HepG2 (cell line): ENCODE results near the gene STX5. TPM values are rescaled to one million over a fixed set of nuclear protein-coding genes. Genes with fewer than 3 reads are reported as not detected.
A peak's percentile ranks its signal among the peaks of the same experiment; 100 is the strongest.

Source experiments
- ARID3A ChIP-seq: IDR thresholded peaks from 2 replicates; pipeline ENCODE4 v1.6.1; 2012; ENCODE audit warnings: low read depth, low read length, improper control_type of control experiment
- CENPX ChIP-seq: sonication (generic); formaldehyde crosslinking; IDR thresholded peaks from 2 replicates; pipeline ENCODE4 v1.9.0; 2021; ENCODE audit warnings: mild to moderate bottlenecking, missing genetic modification reagents, moderate library complexity
- E2F1 ChIP-seq: sonication (generic); formaldehyde crosslinking; IDR thresholded peaks from 2 replicates; pipeline ENCODE4 v1.5.0; 2020; ENCODE audit warnings: missing genetic modification reagents
- ERF ChIP-seq: IDR thresholded peaks from 2 replicates; pipeline ENCODE4 v1.6.1; 2018; ENCODE audit warnings: missing biosample characterization, missing genetic modification reagents
- ETS1 ChIP-seq: sonication (generic); formaldehyde crosslinking; IDR thresholded peaks from 2 replicates; pipeline ENCODE4 v1.4.0; 2020; ENCODE audit warnings: missing genetic modification reagents
- HHEX ChIP-seq: IDR thresholded peaks from 2 replicates; pipeline ENCODE4 v1.6.1; 2016; ENCODE audit warnings: control low read depth
- HOXA7 ChIP-seq: sonication (generic); formaldehyde crosslinking; IDR thresholded peaks from 2 replicates; pipeline ENCODE4 v1.8.1; 2022; ENCODE audit warnings: mild to moderate bottlenecking, missing genetic modification reagents, moderate library complexity
- HOXA9 ChIP-seq: sonication (generic); formaldehyde crosslinking; IDR thresholded peaks from 2 replicates; pipeline ENCODE4 v1.8.1; 2022; ENCODE audit warnings: missing genetic modification reagents, mild to moderate bottlenecking, moderate library complexity, borderline replicate concordance
- MED13 ChIP-seq: sonication (generic); formaldehyde crosslinking; IDR thresholded peaks from 2 replicates; pipeline ENCODE4 v1.5.0; 2020; ENCODE audit warnings: missing genetic modification reagents
- RORA ChIP-seq: sonication (generic); formaldehyde crosslinking; IDR thresholded peaks from 2 replicates; pipeline ENCODE4 v1.5.0; 2020; ENCODE audit warnings: mild to moderate bottlenecking, missing genetic modification reagents, moderate library complexity
- ZNF101 ChIP-seq: sonication (generic); formaldehyde crosslinking; IDR thresholded peaks from 2 replicates; pipeline ENCODE4 v1.4.0; 2020; ENCODE audit warnings: mild to moderate bottlenecking, low read depth, missing genetic modification reagents, borderline replicate concordance
- ZNF280D ChIP-seq: sonication (generic); formaldehyde crosslinking; IDR thresholded peaks from 2 replicates; pipeline ENCODE4 v1.5.1; 2020; ENCODE audit warnings: mild to moderate bottlenecking, missing genetic modification reagents
- ZNF430 ChIP-seq: sonication (generic); formaldehyde crosslinking; IDR thresholded peaks from 2 replicates; pipeline ENCODE4 v1.9.0; 2021; ENCODE audit warnings: mild to moderate bottlenecking, missing genetic modification reagents
- ZNF737 ChIP-seq: sonication (generic); formaldehyde crosslinking; IDR thresholded peaks from 2 replicates; pipeline ENCODE4 v1.5.0; 2020; ENCODE audit warnings: missing genetic modification reagents, mild to moderate bottlenecking, borderline replicate concordance
- ZNF841 ChIP-seq: sonication (generic); formaldehyde crosslinking; IDR thresholded peaks from 2 replicates; pipeline ENCODE4 v1.8.1; 2023; ENCODE audit warnings: missing genetic modification reagents, borderline replicate concordance
- polyA plus RNA-seq, 8 experiments: library from polyadenylated mRNA; depleted of rRNA in 3 of 8; stranded (reverse) in 7 of 8; unstranded in 1 of 8; fragments of >200 nt; fragmentation: Illumina TruSeq in 4 of 8; extraction: Trizol in 4 of 8; gene quantifications; 2 replicates each; pipeline versions ENCODE4 v1.2.1 to v1.2.3, GENCODE V29; 2011 to 2016; ENCODE audit warnings: low read depth in 4 of 8, missing spikeins in 1 of 8, mixed read lengths in 1 of 8; ENCODE audit not compliant: insufficient read depth in 1 of 8
- total RNA-seq, 5 experiments: library from RNA; depleted of rRNA; stranded (reverse); fragments of >200 nt; fragmentation: Illumina TruSeq; extraction: Trizol; gene quantifications; 2 replicates each; pipeline ENCODE4 v1.2.3, GENCODE V29; 2016; ENCODE audit warnings: low read depth in 1 of 5
- TF ChIP-seq, protein P1 (sequence below): IDR thresholded peaks from 2 replicates; pipeline ENCODE4 v1.6.1; 2018; ENCODE audit warnings: missing genetic modification reagents, mild to moderate bottlenecking, missing compliant biosample characterization
- TF ChIP-seq, protein P2 (sequence below): sonication (generic); formaldehyde crosslinking; conservative IDR thresholded peaks from 2 replicates; pipeline ENCODE4 v1.8.0; 2022; ENCODE audit warnings: missing genetic modification reagents

Gene STX5
- total and polyA plus RNA-seq, 2 of the 13 experiments (the other 11 are each of a cell fraction or from before 2014, with no cell fraction given): 26.9 to 30.0 TPM

DNA sequence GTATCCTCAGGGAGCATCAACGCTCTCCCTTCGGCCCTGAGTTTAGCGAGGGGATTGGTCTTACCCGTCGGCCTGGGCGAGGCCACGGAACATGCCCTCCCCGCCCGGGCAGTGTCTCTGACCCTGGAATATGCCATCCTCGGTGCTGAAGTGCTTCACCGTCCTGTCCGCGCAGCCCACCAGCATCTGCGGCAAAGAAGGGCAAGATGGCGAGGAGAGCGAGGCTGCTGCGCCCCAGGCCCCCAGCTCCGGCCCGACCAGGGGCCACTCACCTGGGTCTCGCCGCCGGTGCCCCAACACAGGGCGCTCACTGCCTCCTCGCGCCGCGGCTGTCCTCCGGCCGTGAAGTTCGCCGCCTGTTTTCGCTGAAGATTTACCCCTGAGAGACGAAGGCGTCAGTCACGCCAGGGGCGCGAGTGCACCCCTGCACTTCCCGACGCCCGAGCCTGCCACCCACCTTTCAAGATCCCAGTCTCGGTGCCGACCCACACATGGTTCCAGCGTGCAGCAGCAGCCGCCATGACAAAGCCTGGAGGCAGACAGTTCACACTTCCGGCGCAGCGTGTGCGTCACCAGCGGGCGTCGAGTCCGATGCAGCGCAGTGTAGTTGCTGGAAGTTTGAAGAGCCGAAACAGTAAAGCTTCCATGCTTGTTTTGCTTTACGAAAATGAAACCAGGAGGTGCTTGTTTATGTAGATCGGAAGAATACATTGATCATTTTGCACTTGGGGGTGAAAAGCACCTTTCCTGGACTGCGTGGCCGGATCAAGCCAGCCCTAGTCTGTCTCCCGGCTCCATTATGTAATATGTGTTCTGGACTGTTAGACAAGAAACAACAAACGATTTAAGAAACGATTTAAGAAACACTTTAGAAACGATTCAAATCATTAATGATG lies 7.4 kb upstream of the STX5 start, which contains the start of gene WDR74 (continued):
- TF ChIP-seq RORA (CRISPR knock-in tag) (no peak), ZNF101 (CRISPR knock-in tag) (no peak), ZNF280D (CRISPR knock-in tag) (no peak), E2F1 (CRISPR knock-in tag) (no peak), ETS1 (CRISPR knock-in tag) (no peak), HHEX (CRISPR knock-in tag) (no peak), ERF (CRISPR knock-in tag) (peak; percentile 94), CENPX (no peak), HOXA7 (CRISPR knock-in tag) (no peak), MED13 (CRISPR knock-in tag) (no peak), HOXA9 (CRISPR knock-in tag) (no peak), ARID3A (no peak), ZNF737 (no peak), ZNF841 (no peak), ZNF430 (CRISPR knock-in tag) (peak; percentile 46; the same call in 1 of the 2 replicates)
- TF ChIP-seq, protein P1, sequence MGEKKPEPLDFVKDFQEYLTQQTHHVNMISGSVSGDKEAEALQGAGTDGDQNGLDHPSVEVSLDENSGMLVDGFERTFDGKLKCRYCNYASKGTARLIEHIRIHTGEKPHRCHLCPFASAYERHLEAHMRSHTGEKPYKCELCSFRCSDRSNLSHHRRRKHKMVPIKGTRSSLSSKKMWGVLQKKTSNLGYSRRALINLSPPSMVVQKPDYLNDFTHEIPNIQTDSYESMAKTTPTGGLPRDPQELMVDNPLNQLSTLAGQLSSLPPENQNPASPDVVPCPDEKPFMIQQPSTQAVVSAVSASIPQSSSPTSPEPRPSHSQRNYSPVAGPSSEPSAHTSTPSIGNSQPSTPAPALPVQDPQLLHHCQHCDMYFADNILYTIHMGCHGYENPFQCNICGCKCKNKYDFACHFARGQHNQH (CRISPR knock-in tag): peak; percentile 73
- TF ChIP-seq, protein P2, sequence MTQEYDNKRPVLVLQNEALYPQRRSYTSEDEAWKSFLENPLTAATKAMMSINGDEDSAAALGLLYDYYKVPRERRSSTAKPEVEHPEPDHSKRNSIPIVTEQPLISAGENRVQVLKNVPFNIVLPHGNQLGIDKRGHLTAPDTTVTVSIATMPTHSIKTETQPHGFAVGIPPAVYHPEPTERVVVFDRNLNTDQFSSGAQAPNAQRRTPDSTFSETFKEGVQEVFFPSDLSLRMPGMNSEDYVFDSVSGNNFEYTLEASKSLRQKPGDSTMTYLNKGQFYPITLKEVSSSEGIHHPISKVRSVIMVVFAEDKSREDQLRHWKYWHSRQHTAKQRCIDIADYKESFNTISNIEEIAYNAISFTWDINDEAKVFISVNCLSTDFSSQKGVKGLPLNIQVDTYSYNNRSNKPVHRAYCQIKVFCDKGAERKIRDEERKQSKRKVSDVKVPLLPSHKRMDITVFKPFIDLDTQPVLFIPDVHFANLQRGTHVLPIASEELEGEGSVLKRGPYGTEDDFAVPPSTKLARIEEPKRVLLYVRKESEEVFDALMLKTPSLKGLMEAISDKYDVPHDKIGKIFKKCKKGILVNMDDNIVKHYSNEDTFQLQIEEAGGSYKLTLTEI (CRISPR knock-in tag): no peak
